Stimulated activated CD4-positive, alpha-beta T cell treated with anti-CD3 and anti-CD28 coated beads, Interleukin-12 subunit alpha, Interleukin-12 subunit beta, amount 100 ng/mL, for 4 hours (primary cell): ENCODE measurements around the gene TMEM63A.

Source experiments
- DNase-seq: peaks from one replicate; pipeline ENCODE4 v3.0.0-alpha.2; 2020

The TMEM63A gene

GRCh38 chr1:225883616-225884265 lies 1.6 kb upstream of the TMEM63A start:
- DNase-seq, result no peak

- peak; percentile 40 for DNase-seq
Measured at GRCh38 chr1:225882694-225883615, 775 bp upstream of the TMEM63A start.

DNA sequence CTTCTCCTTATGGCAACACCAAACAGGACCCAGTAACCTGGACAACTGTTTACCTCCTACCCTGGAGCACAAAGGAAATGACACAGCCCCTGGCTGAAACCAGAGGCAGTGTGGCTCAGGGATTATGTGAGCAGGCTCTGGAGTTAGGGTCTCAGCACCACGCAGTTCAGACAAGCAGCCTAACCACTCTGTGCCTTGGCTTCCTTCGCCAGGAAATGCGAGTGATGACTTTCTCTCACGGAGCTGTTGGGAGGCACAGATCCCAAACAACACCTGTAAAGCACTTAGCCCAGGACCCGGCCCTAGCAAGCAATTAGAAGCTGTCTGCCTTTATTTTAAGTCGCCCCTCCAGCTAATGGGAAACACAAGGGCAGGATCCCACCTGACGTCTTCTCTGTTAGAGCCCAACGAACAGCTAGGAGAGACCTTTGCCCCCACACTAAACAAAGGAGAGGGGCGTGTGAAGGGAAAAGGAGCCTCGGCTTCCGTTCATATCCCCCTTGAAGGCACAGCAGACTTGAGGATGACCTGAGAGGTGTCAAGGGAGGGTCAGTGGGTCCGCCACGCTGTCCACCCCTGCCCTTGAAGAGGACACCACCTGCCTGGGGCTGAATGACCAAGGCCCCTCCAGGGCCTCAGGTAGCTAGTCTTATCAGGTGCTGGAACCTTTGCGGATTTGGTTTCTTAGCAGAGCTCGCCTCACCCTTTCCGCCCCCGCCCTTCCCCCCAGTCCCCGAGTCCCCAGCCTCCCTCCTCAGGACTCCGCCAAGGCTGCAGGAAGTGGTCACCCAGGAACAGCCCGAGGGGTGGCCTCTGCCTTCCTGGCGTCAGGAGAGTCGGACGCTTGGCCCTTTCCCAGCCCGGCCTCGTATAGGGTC lies 860 bp downstream of the TMEM63A start:
- DNase-seq, result peak; percentile 27

DNA sequence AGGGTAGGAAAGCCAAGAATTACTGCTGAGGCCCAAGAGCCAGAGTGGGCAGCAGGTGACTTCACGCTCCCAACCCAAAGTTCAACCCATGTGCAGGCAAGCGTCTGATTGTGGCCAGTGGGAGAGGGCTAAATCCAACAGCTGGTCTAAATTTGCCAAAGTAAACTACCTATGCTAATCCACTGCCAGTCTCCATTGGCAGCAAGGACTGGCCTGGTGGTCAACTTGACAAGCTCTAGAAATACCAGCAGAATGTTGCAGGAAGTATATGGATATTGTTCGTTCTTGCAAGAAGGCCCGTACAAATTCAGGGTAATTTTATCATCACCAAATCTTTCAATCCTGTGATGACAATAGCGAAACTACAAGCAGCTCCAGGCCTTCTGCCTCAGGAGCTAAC lies 1.5 kb downstream of the TMEM63A start:
- no peak for DNase-seq

GRCh38 chr1:225880222-225880588 lies 2.0 kb downstream of the TMEM63A start:
- no peak for DNase-seq

GRCh38 chr1:225879521-225880221 lies 2.5 kb downstream of the TMEM63A start:
- DNase-seq, result no peak

GRCh38 chr1:225878282-225878681 lies 3.9 kb downstream of the TMEM63A start:
- DNase-seq, result no peak

DNA sequence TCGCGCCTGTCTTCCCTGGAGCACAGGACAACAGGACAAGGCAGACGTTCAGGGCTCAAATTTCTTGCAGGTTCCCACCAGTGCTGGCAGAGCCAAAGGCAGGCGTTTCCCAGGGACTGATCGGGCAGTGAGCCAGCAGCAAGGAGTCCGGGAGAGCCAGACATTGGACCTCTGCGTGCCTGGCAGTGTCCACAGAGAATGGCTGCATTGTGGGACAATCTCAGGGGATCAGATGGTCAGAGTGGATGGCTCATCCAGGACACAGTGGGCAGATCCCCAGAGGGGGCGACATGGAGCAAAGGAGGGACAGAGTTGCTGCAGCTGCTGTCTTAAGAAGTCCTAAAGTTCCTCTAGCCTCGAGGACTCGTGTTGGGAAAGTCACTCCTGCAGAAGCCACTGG lies 4.6 kb downstream of the TMEM63A start:
- peak; percentile 35 for DNase-seq

DNA sequence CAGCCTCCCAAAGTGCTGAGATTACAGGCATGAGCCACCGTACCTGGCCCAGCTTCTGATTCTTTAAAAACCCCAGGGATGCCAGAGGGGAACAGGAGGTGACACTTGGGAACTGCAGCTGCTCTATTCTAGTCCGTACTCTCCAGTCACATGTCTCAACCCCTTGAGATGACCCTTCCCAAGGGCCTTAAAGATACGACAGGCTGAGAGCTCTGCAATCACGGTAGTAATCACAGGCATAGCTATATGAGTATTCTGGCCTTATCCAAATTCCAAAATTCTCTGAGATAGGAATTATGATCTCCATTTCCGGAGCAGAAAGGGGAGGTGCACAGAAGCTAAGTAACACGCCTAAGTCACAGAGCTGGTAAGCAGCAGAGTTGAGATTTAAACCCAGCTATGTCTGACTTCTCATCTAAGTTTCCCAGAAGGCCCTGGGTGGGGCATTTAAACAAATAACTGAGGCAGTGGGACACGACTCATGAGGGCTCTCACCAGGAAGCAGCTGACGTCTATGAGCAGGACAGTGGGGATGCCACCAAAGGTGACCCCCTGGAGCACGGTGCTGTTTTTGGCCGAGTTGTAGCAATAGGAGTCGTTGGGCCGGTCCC lies 5.2 kb downstream of the TMEM63A start:
- no peak for DNase-seq

DNA sequence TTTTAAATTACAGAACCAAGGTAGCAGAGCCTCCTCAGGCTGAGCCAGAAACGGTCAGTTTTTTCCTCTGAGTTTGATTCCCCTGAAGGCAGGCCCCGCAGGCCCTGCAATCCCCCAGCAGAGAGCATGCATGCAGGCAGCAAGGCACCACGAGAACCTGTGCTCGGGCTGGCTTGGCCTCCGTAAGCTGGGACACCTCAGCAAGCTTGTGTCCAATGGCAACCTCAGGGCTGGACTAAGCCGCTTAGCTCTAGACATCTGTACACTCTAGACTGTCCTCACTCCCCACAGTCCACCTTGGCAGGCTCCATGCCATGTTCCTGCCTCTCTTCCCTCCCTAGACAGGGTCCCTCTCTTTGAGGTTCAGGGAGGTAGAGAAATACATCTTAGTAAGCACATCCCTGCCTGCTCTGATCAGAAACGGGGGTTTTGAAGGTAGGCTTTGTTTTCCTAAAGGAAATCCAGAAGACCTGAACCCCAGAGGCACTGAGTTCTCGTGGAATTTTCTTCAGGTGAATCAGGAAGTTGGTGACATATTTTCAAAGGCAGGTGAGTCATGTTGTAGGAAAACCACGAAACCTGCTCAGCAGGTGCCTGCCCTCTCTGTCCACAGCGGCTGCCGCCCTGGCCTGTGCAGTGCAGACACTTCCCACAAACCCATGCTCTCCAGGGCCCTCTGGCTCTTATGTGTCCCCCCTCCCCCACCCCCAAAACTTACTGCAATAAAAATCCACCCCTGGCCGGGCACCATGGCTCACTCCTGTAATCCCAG lies 7.0 kb downstream of the TMEM63A start:
- no peak for DNase-seq

GRCh38 chr1:225874431-225874830 lies 7.7 kb downstream of the TMEM63A start:
- no peak for DNase-seq

GRCh38 chr1:225873281-225873850 lies 8.8 kb downstream of the TMEM63A start:
- no peak for DNase-seq

DNA sequence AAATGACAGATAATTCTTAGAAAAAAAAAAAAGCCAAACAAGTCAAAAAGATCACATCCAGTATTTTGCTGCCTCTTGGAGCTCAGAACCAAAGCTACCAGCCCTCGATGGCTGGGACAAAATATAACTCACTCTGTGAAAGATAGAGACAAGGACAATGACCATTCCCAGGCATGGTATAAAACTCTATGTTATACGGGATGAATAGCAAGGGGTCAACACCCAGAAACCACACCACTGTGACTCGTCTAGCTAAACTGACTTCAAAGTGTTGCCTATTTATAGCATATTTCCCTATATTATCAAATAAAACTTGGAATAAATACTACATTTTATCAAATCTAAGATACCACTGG lies 10.1 kb downstream of the TMEM63A start:
- no peak for DNase-seq

DNA sequence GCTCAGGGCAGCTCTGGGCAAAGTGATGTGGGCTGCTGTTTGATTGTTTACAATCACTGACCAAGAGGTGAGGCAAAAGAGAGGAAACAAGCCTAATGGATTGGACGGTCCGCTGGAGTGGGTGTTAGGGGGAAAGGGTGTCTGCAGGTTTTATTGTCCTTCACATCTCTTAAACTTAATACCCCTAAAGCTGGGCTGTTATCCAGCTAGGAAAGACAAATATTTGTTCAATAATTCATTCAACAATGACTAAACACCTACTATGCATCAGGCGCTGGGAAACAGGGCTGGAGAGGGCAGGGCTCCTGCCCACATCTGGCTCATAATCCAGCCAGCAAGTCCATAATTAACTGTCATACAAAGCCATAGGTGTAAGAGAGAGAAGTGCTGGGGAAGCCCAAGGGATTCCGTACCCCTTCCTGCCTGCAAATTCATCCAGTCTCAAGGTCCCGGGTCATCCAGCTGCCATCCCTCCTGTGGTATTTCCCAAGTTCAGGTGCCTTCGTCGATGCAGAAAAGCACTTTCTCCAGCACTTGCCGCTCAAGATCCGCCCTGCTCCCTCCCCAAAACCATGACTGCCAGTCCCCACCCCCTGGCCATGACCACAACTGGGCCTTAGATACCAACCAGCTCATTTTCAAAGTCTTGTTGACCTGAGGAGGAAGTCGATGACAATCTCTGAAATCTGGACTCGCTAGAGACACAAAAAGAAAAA lies 10.7 kb downstream of the TMEM63A start:
- no peak for DNase-seq

- DNase-seq, result no peak
Measured at GRCh38 chr1:225870911-225871310, 11.3 kb downstream of the TMEM63A start.

DNA sequence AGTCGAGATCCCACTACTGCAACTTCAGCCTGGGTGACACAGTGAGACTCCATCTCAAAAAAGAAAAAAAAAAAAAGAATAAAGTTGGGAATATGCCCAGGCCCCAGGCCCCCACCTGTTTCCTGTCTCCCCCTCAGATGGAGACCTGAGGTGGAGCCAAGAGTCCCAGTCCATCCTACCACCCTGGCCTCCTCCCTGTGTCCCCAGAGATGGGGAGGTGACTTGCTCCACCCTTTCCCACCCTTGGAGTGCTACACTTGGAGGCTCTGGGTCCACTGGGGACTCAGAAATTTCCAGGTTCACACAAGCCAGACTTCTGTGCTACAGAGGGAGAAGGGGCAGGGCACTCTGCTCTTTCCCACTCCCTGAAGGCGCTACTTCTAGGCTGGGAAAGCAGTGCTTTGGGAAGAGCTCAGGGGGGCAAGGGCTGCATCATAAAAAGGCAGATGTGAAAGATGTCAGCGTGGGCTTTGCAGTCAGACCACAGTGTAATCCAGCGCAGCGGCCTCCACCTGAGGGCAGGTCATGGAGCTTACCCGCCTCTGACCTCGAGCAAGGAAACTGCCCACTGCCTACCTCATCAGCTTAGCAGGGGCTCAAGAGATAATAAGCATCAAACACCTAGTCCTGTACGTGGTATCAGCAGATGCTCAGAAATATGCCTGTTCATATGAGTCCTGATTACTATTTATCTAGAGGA lies 13.4 kb downstream of the TMEM63A start:
- no peak for DNase-seq

- DNase-seq, result no peak
Measured at GRCh38 chr1:225866981-225867380, 15.2 kb downstream of the TMEM63A start.

DNA sequence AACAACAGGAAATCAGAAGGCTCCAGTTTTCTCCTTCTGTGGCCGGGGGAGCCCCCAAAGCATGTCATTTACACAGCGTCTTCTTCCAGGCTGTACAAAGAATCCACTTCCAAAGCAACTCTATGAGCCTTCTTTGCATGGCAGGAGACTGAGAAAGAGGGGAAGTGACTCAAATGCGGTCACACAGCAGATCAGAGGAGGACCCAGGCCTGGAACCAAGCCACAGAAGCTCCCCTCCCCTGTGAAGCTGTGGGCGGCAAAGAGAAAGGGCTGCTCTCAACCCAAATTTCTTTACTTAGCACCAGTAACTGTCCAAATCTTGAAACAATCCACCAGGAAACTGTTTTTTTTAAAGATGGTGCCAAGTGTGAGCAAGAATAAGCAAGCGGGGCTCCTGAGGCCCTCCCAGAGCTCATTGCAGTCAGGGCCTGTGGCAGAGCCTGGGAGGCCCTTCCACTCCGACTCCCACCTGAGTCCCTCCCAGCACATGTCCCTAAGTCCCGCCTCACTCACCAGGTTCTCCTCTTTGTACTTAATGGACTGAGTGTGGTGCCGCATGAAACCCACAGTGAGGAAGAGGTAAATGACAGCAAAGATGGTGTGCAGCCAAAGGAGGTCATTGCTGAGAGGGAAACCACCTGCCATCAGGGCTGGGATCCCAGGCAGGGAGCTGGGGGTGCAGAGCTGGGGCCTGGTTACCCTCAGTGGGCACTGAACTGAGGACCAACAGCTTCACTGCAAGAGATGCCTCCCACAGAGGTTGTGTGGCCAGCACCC lies 15.9 kb downstream of the TMEM63A start:
- DNase-seq, result peak; percentile 62

GRCh38 chr1:225865514-225865913 lies 16.7 kb downstream of the TMEM63A start:
- DNase-seq, result no peak
